Dedifferentiated amniotic fluid mesenchymal stem cell (primary cell): ENCODE results near the gene GKN1.

Experiments used
- DNase-seq: peaks from one replicate; pipeline ENCODE4 v3.0.0-alpha.2; 2016; ENCODE audit errors: extremely low spot score

Gene GKN1

DNA sequence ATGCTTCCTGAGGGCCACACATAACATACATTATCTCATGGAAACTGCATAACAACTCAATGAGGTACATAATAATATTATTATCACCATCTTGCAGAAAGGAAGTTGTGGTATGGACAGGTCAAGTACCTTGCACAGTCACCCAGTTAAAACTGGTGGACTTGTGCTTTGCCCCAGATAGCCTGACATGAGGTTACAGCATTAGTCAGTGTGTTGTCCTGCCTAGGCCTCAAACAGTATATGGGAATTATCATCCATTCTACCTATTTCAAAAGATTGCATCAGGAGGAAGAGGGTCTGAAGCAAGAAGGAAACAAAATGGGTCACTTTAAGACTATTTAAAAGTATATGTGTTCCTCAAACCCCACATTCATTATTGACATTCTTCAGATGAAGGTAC, 33.2 kb downstream of the GKN1 start:
- no peak for DNase-seq

DNA sequence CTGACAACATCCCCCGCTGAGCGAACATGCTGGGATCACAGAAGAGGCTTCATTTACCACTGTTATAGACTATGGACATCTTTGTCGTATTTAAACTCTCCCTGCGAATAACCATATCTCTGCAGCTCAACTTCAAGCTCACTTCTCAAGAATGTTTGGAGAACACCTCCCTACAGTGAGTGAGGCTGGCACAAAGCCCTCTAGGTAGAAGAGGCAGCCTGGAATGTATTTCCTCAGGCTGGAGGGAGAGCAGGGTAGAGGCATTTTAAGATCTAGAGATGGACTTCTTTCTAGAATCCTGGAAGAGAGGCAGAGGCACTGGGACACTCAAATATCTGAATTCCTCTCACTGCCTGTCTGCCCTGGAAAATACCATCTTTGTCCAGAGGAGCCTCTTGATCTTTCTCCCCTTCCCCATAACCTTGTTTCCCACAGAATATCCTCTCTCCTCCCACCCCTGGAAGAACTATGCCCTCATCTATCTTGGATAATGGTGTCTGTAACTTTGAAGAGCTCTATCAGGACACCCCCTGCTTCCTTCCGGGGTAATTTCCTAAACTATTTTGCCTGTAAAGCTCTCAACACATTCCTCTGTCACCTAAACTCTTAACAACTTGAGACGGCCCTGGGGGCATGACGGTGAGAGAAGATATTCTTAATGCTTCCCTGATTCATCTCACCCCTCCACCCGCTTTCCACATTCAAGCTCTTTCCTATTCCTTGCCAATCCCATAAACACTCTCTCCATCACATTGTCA, 36.2 kb downstream of the GKN1 start:
- no peak for DNase-seq

DNA sequence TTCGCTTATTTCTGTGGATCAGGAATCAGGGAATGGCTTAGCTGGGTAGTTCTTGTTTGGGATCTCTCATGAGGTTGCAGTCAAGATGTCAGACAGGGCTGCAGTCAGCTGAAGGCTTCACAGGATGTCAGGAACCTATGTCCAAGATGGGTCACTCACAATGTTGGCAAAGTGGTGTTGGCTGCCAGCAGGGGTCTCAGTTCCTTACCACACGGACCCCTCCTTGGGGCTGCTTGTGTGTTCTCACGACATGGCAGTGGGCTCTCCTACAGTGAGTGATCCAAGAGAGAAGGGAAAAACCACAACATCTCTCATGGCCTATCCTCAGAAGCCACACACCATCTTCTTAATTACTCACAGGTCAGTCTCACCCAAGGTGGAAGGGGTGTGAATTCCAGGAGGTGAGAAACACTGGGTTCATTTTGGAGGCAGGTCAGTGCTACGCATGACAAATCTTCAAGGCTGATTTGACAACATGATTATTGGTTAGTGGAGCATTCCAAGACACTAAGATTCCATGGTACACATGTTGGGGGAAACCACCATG, 37.2 kb downstream of the GKN1 start:
- DNase-seq, result no peak

DNA sequence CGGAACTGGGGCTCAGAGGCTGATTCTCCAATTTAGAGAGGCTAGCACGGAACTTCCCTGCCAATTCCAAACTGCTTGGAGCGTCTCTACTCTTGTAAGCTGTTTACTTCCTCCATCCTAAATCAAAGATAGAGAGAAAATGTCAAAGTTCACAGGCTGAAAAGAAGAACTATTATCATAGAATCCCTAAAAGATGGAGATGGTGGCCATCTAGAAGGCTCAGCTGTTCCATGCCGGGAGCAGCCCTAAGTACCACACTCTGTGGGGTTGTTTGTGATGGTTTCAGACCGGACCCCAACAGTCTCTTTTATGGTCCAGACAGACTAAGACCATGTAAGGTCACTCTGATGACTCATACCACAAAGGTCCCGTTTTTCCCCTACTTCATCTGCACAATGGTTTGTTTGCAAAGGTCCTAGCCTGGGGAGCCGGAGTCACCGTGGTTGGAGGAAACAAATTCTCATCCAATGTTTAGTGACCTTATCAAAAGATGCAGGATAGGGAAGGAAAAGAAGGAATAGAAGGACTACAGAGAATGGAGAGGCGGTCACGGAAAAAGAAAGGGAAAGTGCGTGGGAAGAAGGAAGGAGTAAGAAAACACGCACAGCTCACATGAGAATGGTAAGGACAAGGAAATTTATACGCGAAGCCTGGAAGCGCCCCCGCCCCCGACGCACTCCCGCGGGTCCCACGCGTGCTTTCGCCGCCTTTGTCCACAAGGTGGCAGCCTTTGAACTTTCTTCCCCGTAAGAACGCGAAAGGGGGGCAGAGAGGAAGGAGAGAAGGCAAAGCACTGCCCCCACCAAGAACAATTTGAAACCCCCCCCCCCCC, 38.1 kb downstream of the GKN1 start:
- DNase-seq, result peak; percentile 78

DNA sequence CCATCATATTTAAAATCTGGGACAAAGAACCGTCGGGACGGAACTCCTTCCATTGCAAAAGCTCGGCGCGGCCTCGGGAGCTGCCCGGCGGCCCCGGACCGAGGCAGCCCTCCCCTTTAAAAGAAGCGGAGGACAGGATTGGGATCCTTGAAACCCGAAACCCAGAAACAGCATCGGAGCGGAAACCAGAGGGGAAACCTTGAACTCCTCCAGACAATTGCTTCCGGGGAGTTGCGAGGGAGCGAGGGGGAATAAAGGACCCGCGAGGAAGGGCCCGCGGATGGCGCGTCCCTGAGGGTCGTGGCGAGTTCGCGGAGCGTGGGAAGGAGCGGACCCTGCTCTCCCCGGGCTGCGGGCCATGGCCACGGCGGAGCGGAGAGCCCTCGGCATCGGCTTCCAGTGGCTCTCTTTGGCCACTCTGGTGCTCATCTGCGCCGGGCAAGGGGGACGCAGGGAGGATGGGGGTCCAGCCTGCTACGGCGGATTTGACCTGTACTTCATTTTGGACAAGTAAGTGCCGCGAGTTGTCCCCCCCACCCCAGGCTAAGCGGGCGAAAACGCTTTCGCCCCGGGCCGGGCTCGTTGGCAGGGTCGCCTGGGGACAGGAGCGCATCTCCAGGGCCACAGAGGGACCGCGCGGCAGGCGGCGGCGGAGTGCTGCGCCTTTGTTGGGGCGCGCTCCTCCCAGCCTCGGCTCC, 38.9 kb downstream of the GKN1 start, which contains the start of gene ANTXR1:
Gene ANTXR1 (plus strand): TSS at position 38 of the 698 bp plus-strand sequence. CDS start 321 bp downstream, at position 359.
- peak; percentile 79 for DNase-seq

DNA sequence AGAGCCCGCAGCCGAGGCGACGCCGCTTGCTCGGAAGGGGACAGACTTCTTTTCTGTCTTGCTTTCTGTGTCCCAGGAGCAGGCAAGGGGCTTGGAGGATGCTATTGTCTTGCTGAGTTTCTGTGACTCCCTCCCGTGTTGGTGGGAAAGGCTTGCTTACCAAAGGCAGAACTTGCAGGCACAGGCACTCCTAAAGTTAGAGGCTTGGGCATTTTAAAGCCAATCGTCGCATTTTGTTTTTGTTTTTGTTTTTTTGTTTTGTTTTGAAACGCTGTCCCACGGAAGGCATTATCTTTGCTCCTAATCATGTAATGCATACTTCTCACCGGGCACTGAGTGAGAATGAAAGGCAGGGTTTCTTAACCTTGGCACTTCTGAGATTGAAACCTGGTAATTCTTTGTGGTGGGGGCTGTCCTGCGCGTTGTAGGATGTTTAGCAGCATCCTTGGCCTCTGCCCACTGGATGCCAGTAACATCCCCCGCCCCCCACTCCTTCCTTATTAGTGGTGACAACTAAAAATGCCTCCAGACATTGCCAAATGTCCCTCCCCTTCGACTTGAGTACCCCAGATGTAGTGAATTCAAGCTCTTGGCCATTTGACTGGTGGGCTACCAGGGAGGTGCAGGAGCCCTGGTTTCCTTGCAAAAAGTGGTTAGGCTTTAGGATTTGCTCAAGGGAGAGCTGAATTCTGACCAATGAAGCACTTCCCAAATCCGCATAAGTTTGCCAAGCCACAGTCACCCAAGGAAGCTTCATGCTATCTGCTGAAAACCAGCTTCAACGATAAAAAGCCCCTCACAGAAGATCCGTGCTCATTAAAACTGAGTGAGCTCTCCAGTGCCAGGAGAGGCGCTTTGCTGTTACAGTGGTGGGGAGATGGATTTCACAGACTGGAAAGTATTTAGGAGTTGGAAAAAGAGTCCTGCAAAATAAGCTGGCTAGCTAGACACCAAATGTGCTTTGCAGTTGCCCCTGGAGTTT, 39.7 kb downstream of the GKN1 start:
- peak; percentile 57 for DNase-seq

DNA sequence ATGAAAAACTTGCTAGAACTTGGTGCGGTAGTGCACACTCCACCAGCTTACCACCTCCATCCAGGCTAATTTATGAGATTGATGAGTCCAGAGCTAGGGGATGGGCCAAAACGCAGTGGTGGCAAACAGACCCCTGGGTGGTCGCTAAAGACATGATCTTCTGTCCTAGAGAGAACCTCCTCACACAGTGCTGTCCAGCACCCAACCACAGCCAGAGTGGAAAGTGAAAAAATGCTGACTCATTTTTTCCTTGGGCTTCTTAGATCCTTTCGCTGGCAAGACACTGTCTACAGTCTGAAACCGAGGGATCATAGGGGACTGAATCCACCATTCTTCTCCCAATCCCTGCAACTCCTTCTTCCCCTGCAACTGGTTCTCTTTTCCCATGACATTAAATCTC, 42.6 kb downstream of the GKN1 start:
- DNase-seq, result peak; percentile 60

DNA sequence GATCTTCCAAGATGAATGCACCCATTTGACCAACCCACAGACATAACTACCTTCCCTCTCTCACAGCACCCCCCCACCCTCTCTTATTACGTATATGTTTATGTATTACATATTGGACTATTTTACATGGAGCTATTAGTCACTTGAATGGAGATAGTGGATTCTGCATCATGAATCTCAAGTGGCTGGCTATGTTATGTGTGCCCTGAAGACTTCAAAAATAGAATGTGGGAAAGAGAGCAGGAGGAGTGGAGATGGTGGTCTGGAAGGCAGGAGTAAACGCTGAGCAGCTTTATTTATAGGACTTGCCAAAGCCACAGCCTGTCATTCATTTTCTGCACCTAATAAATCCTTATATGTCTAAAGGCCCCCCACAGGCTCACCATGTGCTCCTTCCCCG, 43.4 kb downstream of the GKN1 start:
- no peak for DNase-seq

DNA sequence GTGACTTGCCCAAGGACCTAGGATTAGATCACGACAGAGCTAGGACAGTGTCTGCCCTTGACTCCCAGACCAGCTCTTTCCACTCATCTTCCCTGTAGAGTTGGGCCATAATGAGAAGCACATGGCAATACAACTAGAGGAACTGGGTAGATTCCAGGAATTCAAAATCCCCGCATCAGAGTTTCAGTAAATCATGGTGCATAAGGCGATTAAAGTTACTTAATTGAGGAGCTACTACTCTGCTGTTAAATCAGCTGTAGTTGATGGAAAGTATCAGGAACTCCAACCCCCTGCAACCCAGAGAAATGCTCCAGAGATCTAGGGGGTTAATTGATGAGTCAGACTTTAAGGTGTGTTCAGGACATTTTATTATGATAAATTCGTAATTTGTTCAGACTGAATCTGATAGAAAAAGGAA, 44.3 kb downstream of the GKN1 start:
- no peak for DNase-seq

DNA sequence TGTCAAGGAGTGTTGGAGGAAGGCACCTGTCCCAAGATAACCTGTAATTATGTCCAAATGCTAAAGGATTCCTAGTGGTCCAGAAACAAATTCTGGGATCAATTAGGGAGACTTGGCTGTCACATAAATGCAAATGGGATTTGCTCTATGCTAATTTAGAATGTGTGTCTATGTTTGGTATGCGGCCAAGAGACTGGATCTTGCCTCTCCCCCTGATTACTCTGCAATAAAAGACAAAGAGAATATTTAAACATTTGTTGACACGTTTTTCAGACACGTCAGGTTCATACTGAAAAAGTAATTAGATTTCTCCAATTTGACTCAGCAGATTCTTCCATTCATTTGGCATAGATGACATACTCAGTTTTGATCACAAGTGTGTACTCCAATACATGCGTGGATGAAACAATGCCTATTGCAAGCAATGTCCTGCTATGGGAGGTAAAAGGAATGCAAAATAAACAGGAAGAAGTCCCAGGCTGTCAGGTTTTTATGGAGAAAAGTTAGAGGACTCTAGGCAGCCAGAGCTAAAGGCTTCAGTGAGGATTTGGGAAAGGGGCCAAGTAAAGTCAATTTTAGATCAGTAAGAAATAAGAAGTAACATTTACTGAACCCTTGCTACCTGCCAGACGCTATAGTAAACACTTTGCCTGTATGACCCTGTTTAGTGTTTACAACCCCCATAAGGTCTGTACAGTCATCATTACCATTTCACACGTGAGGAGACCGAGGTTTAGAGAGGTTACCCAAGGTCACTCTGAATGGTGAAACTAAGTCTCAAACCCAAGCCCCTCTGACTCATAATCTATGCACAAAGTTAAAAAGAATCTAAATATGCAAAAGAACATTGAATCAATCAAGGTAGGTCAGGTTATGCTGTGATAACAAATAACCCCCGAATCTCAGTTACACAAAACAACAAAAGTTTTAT, 46.3 kb downstream of the GKN1 start:
- DNase-seq, result no peak

DNA sequence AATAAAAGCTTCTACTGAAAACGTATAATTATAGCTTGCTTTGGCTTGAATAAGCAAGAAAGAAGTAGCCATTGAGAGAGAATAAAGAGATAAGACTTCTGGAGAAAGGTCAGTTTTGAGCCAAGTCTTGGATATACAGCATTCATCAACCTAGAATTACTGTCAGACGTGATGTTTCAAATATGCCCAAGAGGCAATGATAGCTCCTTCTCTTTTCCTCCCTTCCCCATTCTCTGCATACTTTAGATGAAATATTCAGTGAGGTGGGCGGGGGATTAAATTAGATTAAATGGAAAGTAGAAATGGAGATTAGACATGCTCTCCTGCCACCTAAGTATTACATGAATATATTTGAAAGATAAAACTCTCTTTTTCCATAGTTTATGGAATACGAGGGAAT, 47.3 kb downstream of the GKN1 start:
- DNase-seq, result no peak

DNA sequence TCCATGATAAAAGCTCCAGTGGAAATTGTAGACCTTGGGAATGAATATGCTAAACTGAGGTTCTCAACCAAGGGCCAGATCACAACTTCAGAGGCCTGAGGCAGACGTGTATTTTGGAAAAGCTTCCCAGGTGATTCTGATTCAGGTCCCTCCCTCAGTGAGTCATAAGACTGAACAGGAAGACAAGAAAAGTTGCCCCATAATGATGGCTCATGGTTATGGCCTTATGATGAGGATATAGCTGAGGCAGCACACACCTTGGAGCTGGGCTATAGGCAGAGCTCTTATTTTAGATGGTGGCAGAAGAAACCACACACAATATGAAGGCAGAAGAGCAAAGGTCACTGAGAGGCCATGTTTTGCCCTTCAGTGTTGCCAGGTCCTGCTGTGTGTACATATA, 48.1 kb downstream of the GKN1 start:
- DNase-seq, result no peak

DNA sequence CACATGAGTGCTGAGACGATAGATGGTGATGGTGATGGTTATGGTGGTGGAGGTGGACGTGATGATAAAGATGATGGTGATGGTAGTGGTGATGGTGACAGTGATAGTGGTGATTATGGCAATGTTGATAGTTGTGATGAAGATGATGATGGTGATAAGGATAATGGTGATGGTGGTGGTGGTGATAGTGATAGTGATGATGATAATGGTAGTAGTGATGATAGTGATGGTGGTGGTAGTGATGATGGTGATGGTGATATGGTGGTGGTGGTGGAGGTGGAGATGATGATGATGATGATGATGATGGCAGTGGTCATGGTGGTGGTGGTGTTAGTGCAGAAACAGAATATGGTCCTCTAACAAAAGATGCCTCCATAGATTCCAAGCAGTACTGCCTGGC, 48.8 kb downstream of the GKN1 start:
- DNase-seq, result no peak

DNA sequence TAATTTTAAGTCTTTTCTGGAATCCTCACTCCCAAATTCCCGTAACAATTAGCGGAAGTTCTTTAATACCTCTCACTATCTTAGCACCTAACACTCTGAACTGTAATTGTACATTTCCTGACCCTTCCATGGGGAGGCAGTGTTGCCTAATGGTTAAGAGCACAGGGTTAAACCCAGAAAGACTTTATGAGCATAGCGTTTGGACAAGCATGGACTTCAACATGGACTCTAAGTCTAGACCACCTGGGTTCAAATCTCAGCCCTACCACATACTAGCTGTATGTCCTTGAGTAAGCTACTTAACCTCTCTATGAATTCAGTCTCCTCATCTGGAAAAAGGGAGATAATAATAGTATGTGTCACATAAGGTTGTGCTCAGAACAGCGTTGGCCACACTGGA, 51.6 kb downstream of the GKN1 start:
- no peak for DNase-seq

DNA sequence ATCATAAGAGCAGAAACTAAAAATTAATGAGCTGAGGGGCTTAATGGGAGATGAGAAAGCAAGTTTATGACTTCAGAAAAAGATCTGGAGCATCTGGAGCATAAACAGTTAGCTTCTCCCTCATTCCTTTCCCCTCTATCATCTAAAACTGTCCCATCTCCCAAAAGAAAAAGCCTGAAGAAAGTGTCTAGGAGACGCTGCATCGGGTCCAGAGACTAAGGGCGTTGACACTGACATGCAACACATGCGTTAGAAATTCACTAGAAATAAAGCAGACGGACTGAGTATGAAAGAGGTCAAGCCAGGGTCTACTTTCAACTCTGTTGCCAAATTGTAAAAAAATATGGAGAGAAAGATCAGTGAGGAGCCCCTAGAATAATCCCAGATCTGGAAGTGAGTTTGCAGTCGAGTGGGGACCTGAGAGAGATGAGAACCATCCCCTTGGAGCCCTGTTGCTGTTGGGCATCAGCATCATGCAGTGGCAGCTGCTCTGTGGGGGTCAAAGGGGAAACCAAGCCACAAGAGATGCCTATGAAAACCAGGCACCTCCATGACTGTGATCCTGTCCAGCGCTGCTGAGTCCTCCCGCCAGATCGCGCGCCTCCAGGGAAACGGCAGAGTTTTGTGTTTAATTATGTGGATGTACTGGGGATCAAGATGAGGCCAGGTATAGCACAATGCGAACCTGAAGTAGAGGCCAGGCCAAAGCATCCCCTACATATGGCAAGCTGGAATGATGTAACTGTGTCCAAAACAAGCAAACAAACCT, 52.4 kb downstream of the GKN1 start:
- no peak for DNase-seq
